Stimulated activated CD4-positive, alpha-beta T cell treated with anti-CD3 and anti-CD28 coated beads, Interleukin-2, amount 100 ng/mL, for 24 hours (primary cell): ENCODE data around the gene IL6R.
A peak's percentile ranks its signal among the peaks of the same experiment; 100 is the strongest.
"Not testable (repeated sequence)": the region's sequence is repeated elsewhere in the genome, so short reads cannot be mapped to it uniquely, and the experiment has no call there.

Experiments
- DNase-seq, 2 donors: peaks; one replicate each; pipeline ENCODE4 v3.0.0-alpha.2; 2020

Gene IL6R

DNA sequence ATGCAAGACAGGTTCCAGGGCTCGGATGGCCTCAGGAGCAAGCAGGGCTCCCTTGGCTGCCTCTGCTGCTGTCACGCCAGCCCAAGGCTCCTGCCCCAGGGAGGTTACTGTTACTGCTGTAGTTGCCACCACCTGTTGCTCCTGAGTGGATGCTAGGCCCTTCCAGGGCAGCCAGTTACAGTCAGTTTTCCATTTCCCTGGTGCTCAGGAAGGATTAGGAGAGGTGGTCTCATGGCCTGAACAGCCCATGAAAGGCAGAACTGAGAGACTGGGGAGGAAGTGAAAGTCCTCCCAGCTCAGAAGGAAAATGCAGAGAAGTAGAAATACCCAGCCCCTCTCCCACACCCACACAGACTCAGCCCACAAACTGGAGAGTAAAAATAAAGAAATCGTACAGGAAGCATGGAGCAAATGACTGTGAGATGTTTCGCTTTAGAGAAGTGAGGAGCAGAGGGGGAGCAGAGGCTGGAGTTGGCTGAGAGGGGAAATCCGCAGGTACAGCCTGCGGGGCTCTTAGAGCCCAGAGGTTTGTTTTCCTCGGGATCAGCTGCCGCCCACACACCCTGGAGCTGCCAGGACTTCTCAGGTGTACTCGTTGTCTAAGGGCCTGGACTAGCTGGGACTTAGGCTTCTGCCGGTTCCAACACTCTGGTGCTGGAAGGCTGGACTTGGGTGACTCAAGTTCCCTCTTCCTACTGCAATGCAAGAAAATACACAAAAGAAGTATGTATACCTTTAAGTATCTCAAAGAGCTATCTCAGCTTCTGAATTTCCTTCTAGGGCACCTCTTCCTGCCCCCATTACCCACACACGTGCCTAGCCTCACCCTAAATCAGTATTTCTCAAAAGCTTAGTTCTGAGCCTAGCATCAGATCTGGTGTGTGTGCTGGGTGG is 2.3 kb downstream of the IL6R start:
- DNase-seq, result peak; percentile 53 to 67

DNA sequence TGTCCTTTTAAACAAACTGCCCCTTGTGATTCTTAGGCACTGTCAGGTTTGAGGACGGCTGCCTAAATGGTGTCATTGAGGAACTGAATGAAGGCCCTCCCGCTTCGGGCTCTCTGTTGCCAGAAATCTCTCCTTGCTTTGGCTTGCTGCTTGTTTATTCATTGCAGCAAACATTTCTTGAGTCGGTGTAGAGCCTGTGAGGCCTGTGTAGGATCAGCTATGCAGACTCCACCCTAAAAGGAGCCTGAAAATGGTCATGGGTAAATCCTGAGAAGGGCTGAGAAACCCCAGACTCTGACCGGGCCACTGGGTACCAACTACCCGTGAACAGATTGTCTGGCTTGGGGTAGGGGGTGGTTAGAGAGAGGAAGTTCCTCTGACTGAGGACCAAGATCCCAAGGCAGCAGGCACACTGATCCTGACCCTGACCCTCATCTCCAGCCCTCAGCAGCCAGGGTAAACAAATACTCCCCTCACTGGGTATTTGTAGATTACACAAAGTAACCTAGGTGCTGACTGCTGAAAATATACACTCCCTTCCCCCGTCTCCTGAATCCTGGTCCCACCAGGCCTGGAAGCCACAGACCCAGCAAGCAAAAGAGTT is 3.1 kb downstream of the IL6R start:
- no peak for DNase-seq

GRCh38 chr1:154410185-154410827 is 5.2 kb downstream of the IL6R start:
- DNase-seq, result no peak

DNA sequence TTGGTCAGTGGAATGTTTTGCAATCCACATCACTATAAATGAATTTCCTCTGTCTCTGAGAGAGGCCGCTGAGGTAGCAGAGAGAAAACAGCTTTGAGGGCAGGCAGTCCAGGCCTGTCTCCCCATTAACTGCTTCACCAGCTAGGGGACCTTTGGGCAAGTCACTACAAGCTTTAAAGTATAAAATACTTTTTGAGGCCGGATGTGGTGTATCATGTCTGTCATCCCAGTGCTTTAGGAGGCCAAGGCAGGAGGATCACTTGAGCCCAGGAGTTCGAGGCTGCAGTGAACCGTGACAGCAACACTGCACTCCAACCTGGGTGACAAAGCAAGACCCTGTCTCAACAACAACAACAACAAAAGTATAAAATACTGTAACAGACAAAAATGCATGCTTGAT is 6.4 kb downstream of the IL6R start:
- no peak for DNase-seq

GRCh38 chr1:154413177-154413783 is 8.1 kb downstream of the IL6R start:
- DNase-seq, result no peak

- DNase-seq, result no peak
Measured at GRCh38 chr1:154414606-154415005, 9.5 kb downstream of the IL6R start.

DNA sequence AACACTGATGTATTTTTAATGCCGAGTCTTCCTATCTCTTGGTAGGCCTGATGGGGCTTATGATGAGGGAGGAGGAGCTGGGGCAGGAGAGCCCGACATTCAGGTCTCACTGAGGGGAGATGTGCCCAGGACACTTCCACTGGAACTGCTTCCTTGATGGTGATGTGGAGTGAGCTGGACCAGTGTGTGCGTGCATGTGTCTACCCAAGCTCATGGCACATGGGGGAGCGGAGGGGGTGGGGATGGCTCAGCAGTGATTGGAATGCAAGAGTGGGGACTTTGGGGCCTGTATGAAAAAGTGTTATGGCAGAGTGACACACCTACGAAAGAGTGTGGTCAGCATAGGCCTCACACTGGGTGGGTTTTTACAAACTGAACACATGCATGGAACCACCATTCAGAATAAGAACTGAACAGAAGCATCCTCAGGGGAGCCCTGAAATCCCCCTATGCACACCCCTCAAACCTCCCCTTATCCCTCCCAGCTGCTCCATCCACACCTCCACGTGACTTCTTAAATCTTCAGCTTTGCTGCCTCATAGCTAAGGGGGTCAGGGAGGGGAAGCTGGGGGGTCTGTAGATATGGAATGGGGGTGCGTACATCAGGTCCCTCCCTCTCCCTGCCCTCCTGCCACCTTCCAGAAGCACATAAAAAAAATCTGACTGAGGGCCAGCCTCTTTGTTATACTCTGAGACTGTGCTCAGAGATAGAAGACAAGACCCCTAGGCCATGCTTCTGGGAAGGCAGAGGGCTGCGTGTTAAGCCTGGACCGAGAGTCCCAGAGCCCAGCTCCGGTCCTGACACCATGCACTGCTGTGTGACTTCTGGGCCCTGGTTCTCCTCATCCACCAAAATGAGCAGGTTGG is 11.6 kb downstream of the IL6R start:
- DNase-seq, result no peak

DNA sequence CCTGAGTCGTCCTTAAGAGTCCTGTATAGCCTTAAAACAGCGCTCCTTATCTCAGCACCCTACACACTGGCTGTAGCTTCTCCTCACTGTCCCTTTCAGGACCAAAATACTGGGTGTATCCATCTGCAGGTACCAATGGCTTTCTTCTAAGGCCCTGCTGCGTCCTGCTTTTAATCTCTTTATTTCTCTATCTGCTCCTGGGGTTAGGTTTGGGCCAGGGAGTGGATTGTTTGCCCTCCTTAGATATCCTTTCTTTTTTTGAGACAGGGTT is 12.1 kb downstream of the IL6R start:
- no peak for DNase-seq

DNA sequence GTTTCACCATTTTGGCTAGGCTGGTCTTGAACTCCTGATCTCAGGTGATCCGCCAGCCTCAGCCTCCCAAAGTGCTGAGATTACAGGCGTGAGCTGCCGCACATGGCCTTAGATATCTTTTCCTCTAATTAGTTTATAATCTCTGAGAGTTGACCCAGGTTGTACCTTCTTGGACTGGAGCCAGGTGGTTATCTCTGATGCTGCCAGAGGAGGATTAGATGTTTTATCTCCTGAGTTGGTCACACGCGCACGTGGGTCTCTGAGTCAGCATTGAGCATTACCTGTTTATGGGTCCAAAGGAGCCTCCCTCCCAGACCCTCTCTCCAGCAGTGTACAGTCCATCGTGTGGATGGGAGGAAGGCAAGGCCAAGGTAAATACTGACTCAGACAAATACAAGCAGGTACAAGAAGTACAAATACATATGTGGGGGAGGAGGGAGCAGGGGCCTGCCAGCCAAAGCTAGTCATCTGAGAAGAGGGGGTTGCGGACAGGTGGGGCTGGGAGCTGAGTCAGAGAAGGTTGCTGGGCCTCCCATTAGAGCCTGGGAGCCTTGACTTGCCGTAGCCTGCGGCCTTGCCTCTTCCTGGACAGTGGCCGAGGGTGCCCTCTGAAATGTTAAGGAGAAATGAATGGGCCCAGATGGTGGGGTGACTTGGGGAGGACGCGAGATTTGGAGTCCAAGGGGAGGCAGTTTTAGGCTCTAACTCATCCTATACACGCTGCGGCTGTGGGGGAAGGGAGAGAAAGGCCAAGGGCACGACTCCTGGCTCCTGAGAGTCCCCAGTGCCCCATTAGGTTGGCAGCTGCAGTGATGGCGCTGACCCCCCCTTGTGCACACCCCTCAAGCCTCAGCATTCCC is 13.1 kb downstream of the IL6R start:
- DNase-seq, result no peak

- DNase-seq, result no peak
Measured at GRCh38 chr1:154418923-154419619, 13.9 kb downstream of the IL6R start.

DNA sequence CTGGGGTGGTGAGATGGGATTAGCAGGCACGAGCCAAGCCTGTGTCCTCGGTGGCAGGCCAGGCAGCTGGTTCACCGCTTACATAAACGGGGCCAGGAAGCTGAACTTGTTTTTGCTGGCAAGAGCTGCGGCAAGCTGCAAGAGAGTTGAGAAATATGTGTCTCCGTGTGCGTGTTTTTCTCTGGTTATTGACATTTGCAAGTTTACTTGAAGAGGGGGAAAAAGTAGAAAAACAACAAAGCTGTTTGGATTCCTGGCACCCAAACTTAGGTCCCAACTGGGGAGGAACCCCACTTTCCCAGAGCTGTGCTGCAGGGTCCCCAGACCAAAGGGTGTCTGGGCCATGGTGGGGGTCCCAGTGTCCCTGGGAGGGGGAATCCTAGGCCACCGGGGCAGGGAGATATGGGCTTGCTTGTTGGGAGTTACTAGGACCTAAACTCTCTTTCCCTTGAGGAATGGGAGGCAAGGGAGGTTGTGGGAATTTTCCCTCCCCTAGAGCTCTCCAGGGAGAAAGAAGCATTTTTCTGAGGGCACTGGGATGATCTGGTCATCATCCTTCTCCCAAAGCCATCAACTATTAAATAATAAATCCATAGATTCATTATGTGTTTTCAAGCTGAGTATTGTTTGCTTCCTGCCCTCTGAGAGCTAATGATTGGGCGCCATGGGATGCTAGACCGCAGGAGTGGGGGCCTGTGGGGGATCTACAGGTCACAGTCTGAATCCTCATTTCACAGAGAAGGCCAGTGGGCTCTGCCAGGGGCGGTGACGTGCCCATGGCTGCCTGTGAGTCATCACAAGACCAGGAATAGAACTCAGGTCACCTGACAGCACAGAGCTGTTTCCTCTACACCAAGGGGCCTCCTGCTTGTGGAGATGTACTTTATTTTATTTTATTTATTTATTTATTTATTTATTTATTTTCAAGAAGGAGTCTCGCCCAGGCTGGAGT is 14.8 kb downstream of the IL6R start:
- DNase-seq, result peak; percentile 59 to 65

DNA sequence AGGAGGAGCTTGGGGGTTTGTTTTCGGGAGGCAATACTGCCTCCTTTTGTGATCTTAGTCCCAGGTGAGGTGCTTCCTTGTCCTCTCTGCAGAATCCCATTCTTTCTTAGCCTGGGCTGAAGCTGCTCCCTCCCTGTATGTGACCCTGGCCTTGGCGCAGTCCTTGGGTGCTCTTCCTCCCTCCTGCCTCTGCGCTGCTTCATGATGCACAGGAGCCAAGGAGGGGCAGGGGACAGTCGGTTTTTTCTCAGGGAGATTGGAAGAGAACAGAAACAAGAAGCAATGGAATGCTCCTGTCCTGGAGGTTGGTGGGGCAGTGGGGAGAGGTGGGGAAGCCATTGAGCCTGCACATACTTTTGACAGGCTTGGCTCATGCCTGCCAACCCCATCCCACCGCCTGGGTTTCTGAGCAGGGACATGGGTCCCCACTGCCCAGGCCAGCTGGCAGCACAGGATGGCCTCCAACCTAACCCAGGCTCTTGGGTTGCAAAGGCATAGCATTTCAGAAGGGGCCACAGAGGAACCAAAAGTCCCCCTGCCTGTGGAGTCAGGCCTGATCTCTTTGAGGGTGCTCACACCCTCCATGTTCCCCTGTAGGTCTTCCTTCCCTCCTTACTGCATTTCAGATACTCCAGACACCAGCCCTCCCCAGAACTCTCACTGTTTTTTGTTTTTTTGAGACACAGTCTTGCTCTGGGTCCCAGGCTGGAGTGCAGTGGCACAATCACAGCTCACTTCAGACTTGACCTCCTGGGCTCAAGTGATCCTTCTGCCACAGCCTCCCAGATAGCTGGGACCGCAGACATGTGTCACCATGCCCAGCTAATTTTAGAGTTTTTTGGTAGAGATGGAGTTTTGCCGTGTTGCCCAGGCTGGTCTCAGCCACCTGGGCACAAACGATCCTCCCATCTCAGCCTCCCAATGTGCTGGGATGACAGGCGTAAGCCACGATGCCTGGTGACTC is 16.1 kb downstream of the IL6R start:
- no peak for DNase-seq

GRCh38 chr1:154422049-154422448 is 16.9 kb downstream of the IL6R start:
- DNase-seq, result not testable (repeated sequence)

GRCh38 chr1:154422521-154422920 is 17.4 kb downstream of the IL6R start:
- DNase-seq, result no peak

- DNase-seq, result peak; percentile 52 to 61
Measured at GRCh38 chr1:154423304-154423987, 18.3 kb downstream of the IL6R start.

GRCh38 chr1:154423988-154424326 is 18.8 kb downstream of the IL6R start:
- DNase-seq, result no peak

DNA sequence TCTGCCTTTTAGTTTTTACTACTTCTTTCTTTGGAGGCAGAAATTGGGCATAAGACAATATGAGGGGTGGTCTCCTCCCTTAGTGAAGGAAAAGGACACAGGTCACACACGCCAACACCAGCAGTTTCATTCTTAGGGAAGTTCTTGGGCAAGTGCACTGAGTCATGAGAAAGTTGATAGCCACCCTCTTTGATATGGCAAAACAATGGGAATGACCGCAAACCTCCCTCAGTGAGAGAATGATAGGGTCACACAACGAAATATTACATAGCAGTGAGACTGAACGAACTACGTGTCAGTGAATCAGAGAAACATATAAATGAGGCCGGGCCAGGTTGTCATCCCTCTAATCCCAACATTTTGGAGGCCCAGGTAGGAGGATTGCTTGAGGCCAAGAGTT is 20.0 kb downstream of the IL6R start:
- no peak for DNase-seq
